ENCODE measurements around the gene TK1.

Gene TK1

GRCh38 chr17:78170692-78171590 is 15.9 kb downstream of the TK1 start:
- Histone ChIP-seq H3K9ac (ENCODE audit: low read depth in 1 of 2, low read length in 2 of 2) (no peak overlapping the region), H3K4me1 (ENCODE audit: control insufficient read depth in 1 of 2, insufficient read depth in 2 of 2, low read length in 2 of 2) (peaks cover 69 to 75% of the 10 kb centered on the region in 2 donors), H3K4me3 (ENCODE audit: low read depth in 1 of 2, low read length in 2 of 2) (no peak overlapping the region), H3K27ac (ENCODE audit: low read depth, low read length) (no peak overlapping the region), H3K9me3 (ENCODE audit: control insufficient read depth in 1 of 2, low read length in 2 of 2) (no peaks in the 10 kb centered on the region), H3K27me3 (ENCODE audit: control insufficient read depth in 1 of 2, insufficient read depth in 2 of 2, low read length in 2 of 2) (no peaks in the 10 kb centered on the region), H3K36me3 (ENCODE audit: control insufficient read depth in 1 of 2, insufficient read depth in 2 of 2, low read length in 2 of 2) (peaks cover 0 to 14% of the 10 kb centered on the region in 2 donors)

GRCh38 chr17:78168903-78169793 is 17.7 kb downstream of the TK1 start:
- Histone ChIP-seq H3K27ac (ENCODE audit: low read depth, low read length) (peak overlapping the region; percentile 83), H3K36me3 (ENCODE audit: control insufficient read depth in 1 of 2, insufficient read depth in 2 of 2, low read length in 2 of 2) (peaks cover 0 to 14% of the 10 kb centered on the region in 2 donors), H3K4me3 (ENCODE audit: low read depth in 1 of 2, low read length in 2 of 2) (peak overlapping the region; percentile 83 to 94), H3K27me3 (ENCODE audit: control insufficient read depth in 1 of 2, insufficient read depth in 2 of 2, low read length in 2 of 2) (no peaks in the 10 kb centered on the region), H3K9me3 (ENCODE audit: control insufficient read depth in 1 of 2, low read length in 2 of 2) (no peaks in the 10 kb centered on the region), H3K4me1 (ENCODE audit: control insufficient read depth in 1 of 2, insufficient read depth in 2 of 2, low read length in 2 of 2) (peaks cover 52 to 57% of the 10 kb centered on the region in 2 donors), H3K9ac (ENCODE audit: low read depth in 1 of 2, low read length in 2 of 2) (peak overlapping the region; percentile 76 to 84)

GRCh38 chr17:78168242-78168902 is 18.5 kb downstream of the TK1 start, which contains the start of gene SYNGR2:
TSS of gene SYNGR2 (plus strand) at chr17:78168581. CDS start at chr17:78168617, 36 bp downstream.
- peak within 1 kb of the TSS; percentile 76 to 84 for H3K9ac ChIP-seq (ENCODE audit: low read depth in 1 of 2, low read length in 2 of 2)
- peaks cover 0 to 14% of the 10 kb centered on the region in 2 donors for H3K36me3 ChIP-seq (ENCODE audit: control insufficient read depth in 1 of 2, insufficient read depth in 2 of 2, low read length in 2 of 2)
- peak within 1 kb of the TSS; percentile 83 for H3K27ac ChIP-seq (ENCODE audit: low read depth, low read length)
- no peaks in the 10 kb centered on the region for H3K27me3 ChIP-seq (ENCODE audit: control insufficient read depth in 1 of 2, insufficient read depth in 2 of 2, low read length in 2 of 2)
- peak within 1 kb of the TSS; percentile 83 to 94 for H3K4me3 ChIP-seq (ENCODE audit: low read depth in 1 of 2, low read length in 2 of 2)
- no peaks in the 10 kb centered on the region for H3K9me3 ChIP-seq (ENCODE audit: control insufficient read depth in 1 of 2, low read length in 2 of 2)
- peaks cover 44 to 49% of the 10 kb centered on the region in 2 donors for H3K4me1 ChIP-seq (ENCODE audit: control insufficient read depth in 1 of 2, insufficient read depth in 2 of 2, low read length in 2 of 2)

GRCh38 chr17:78166416-78166815 is 20.4 kb downstream of the TK1 start:
- no peak overlapping the region for H3K27ac ChIP-seq (ENCODE audit: low read depth, low read length)
- no peak overlapping the region for H3K9ac ChIP-seq (ENCODE audit: low read depth in 1 of 2, low read length in 2 of 2)
- H3K36me3 ChIP-seq (ENCODE audit: control insufficient read depth in 1 of 2, insufficient read depth in 2 of 2, low read length in 2 of 2) = peaks cover 0 to 9% of the 10 kb centered on the region in 2 donors
- no peaks in the 10 kb centered on the region for H3K27me3 ChIP-seq (ENCODE audit: control insufficient read depth in 1 of 2, insufficient read depth in 2 of 2, low read length in 2 of 2)
- peaks cover 28 to 29% of the 10 kb centered on the region in 2 donors for H3K4me1 ChIP-seq (ENCODE audit: control insufficient read depth in 1 of 2, insufficient read depth in 2 of 2, low read length in 2 of 2)
- H3K4me3 ChIP-seq (ENCODE audit: low read depth in 1 of 2, low read length in 2 of 2) = no peak overlapping the region
- H3K9me3 ChIP-seq (ENCODE audit: control insufficient read depth in 1 of 2, low read length in 2 of 2) = no peaks in the 10 kb centered on the region

GRCh38 chr17:78164748-78165607 is 21.9 kb downstream of the TK1 start:
- Histone ChIP-seq H3K4me1 (ENCODE audit: control insufficient read depth in 1 of 2, insufficient read depth in 2 of 2, low read length in 2 of 2) (peaks cover 15 to 17% of the 10 kb centered on the region in 2 donors), H3K9me3 (ENCODE audit: control insufficient read depth in 1 of 2, low read length in 2 of 2) (no peaks in the 10 kb centered on the region), H3K27ac (ENCODE audit: low read depth, low read length) (no peak overlapping the region), H3K9ac (ENCODE audit: low read depth in 1 of 2, low read length in 2 of 2) (no peak overlapping the region), H3K27me3 (ENCODE audit: control insufficient read depth in 1 of 2, insufficient read depth in 2 of 2, low read length in 2 of 2) (no peaks in the 10 kb centered on the region), H3K4me3 (ENCODE audit: low read depth in 1 of 2, low read length in 2 of 2) (no peak overlapping the region), H3K36me3 (ENCODE audit: control insufficient read depth in 1 of 2, insufficient read depth in 2 of 2, low read length in 2 of 2) (no peaks in the 10 kb centered on the region)

GRCh38 chr17:78163881-78164747 is 22.7 kb downstream of the TK1 start:
- H3K9me3 ChIP-seq (ENCODE audit: control insufficient read depth in 1 of 2, low read length in 2 of 2) = no peaks in the 10 kb centered on the region
- H3K4me1 ChIP-seq (ENCODE audit: control insufficient read depth in 1 of 2, insufficient read depth in 2 of 2, low read length in 2 of 2) = peaks cover 14% of the 10 kb centered on the region in 2 donors
- H3K27ac ChIP-seq (ENCODE audit: low read depth, low read length) = no peak overlapping the region
- H3K9ac ChIP-seq (ENCODE audit: low read depth in 1 of 2, low read length in 2 of 2) = no peak overlapping the region
- H3K4me3 ChIP-seq (ENCODE audit: low read depth in 1 of 2, low read length in 2 of 2) = no peak overlapping the region
- H3K27me3 ChIP-seq (ENCODE audit: control insufficient read depth in 1 of 2, insufficient read depth in 2 of 2, low read length in 2 of 2) = no peaks in the 10 kb centered on the region
- no peaks in the 10 kb centered on the region for H3K36me3 ChIP-seq (ENCODE audit: control insufficient read depth in 1 of 2, insufficient read depth in 2 of 2, low read length in 2 of 2)

GRCh38 chr17:78159575-78160158 is 27.2 kb downstream of the TK1 start:
- H3K9me3 ChIP-seq (ENCODE audit: control insufficient read depth in 1 of 2, low read length in 2 of 2) = no peaks in the 10 kb centered on the region
- no peak overlapping the region for H3K9ac ChIP-seq (ENCODE audit: low read depth in 1 of 2, low read length in 2 of 2)
- H3K27ac ChIP-seq (ENCODE audit: low read depth, low read length) = no peak overlapping the region
- H3K4me1 ChIP-seq (ENCODE audit: control insufficient read depth in 1 of 2, insufficient read depth in 2 of 2, low read length in 2 of 2) = peaks cover 6 to 8% of the 10 kb centered on the region in 2 donors
- no peaks in the 10 kb centered on the region for H3K36me3 ChIP-seq (ENCODE audit: control insufficient read depth in 1 of 2, insufficient read depth in 2 of 2, low read length in 2 of 2)
- H3K4me3 ChIP-seq (ENCODE audit: low read depth in 1 of 2, low read length in 2 of 2) = peak overlapping the region in 1 of 2 donors; percentile 7
- no peaks in the 10 kb centered on the region for H3K27me3 ChIP-seq (ENCODE audit: control insufficient read depth in 1 of 2, insufficient read depth in 2 of 2, low read length in 2 of 2)

- Histone ChIP-seq H3K9ac (ENCODE audit: low read depth in 1 of 2, low read length in 2 of 2) (no peak overlapping the region), H3K4me1 (ENCODE audit: control insufficient read depth in 1 of 2, insufficient read depth in 2 of 2, low read length in 2 of 2) (peaks cover 15 to 18% of the 10 kb centered on the region in 2 donors), H3K4me3 (ENCODE audit: low read depth in 1 of 2, low read length in 2 of 2) (no peak overlapping the region), H3K27me3 (ENCODE audit: control insufficient read depth in 1 of 2, insufficient read depth in 2 of 2, low read length in 2 of 2) (no peaks in the 10 kb centered on the region), H3K9me3 (ENCODE audit: control insufficient read depth in 1 of 2, low read length in 2 of 2) (no peaks in the 10 kb centered on the region), H3K27ac (ENCODE audit: low read depth, low read length) (no peak overlapping the region), H3K36me3 (ENCODE audit: control insufficient read depth in 1 of 2, insufficient read depth in 2 of 2, low read length in 2 of 2) (no peaks in the 10 kb centered on the region)
Measured at GRCh38 chr17:78154903-78155811, 31.7 kb downstream of the TK1 start.

Measured in duodenal mucosa (tissue), 2 donors.